Stimulated activated CD4-positive, alpha-beta T cell treated with anti-CD3 and anti-CD28 coated beads, Interleukin-12 subunit alpha, Interleukin-12 subunit beta, amount 100 ng/mL, for 24 hours (primary cell): ENCODE data around the gene LZIC.
A peak's percentile ranks its signal among the peaks of the same experiment; 100 is the strongest.
"Not testable (repeated sequence)": the region's sequence is repeated elsewhere in the genome, so short reads cannot be mapped to it uniquely, and the experiment has no call there.

Source experiments
- DNase-seq, 2 experiments: peaks; one replicate each; pipeline ENCODE4 v3.0.0-alpha.2; 2020; ENCODE audit warnings: low read depth in 2 of 2

The LZIC gene

GRCh38 chr1:9942939-9943788 lies at the start of gene LZIC, which contains the start of gene NMNAT1:
Gene LZIC (minus strand): TSS chr1:9943391. CDS start chr1:9936619, 6,772 bp downstream.
Gene NMNAT1 (plus strand): TSS chr1:9943475. CDS start chr1:9972074, 28,599 bp downstream.
- peak; percentile 86 to 91 for DNase-seq

DNA sequence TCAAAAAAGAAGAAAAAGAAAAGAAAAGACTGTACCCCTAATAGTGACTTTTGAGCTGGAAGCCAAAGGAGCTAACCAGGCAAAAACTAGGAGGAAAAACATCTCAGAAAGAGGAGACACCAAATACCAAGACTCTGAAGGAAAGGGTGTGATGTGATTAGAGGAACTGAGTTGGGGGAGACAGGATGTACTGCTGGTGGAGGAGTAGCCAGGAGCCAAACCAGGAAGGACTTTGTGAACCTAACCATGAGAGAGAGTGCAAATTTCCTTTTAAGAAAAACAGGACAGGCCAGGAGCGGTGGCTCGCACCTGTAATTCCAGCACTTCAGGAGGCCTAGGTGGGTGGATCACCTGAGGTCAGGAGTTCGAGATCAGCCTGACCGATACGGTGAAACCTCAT lies 49.7 kb upstream of the LZIC start:
- no peak for DNase-seq

DNA sequence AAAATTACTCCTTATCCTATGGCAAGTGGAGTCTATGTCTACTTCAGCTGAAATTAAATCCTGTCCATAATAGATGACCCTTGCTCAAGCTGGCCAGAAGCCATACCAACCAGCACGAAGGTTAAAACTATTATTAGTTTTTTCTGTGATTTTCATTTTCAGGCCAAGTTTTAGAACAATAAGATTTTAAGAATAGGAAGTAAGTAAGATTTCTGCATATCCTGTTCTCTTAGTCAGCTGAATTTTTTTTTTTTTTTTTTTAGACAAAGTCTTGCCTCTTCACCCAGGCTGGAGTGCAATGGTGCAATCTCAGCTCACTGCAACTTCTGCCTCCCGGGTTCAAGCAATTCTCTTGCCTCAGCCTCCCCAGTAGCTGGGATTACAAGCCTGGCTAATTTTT lies 47.8 kb upstream of the LZIC start:
- no peak for DNase-seq

GRCh38 chr1:9989773-9990172 lies 46.6 kb upstream of the LZIC start:
- no peak for DNase-seq

GRCh38 chr1:9985001-9985400 lies 41.8 kb upstream of the LZIC start:
- DNase-seq = no peak

DNA sequence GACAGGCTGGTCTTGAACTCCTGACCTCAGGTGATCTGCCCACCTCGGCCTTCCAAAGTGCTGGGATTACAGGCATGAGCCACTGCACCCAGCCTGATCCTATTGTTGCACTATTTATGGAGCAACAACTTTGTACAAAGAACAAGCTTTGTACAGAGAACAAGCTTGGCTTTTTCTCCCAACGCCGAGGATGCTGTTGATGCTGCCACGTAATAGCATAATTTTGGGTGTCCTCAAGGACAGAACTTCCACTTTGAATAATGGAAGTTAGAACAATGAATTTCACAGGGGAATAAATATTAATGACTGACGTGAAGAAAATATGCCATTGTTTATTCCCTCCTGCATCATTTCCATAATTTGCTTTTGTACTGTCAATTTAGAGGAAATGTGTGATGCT lies 41.1 kb upstream of the LZIC start:
- no peak for DNase-seq

DNA sequence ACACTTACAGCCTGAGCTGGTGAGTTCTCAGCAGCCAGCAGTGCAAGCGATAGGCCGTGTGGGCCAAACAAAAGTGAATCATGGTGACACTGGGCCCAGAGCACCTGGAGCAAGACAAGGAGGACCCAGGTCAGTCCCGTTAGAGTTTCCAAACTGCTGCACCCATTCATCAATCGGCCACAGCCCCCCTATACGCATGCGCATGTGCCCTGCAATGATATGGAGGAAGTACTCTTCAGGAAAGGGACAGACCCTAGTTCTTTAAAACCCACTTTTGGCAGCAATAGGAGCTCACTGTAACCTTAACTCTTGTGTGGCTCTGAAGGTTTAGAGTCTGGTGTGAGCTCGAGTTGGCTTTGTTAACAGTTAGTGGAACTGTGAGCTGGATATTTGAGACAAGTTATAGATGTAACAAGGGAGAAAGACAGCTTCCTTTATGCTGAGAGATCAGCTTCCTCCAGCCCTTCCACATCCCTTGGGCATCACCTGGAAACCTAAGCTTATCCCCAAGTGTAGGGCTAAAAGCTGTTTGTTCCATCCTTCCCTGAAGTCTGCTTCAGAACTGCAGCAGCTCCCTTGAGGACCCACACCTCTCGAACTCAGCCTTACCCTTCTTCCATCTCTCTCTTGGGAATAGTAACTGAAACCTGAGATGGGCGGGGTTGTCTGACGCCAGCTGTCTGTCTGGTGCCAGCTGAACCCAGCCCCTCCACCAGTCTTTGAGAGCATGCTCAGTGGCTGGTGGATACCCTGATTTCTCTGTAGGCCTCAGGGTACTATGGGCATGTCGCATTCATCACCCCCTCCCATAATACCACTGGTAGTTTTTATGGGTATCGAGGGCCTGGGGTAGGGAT lies 17.7 kb upstream of the LZIC start:
- DNase-seq = no peak

DNA sequence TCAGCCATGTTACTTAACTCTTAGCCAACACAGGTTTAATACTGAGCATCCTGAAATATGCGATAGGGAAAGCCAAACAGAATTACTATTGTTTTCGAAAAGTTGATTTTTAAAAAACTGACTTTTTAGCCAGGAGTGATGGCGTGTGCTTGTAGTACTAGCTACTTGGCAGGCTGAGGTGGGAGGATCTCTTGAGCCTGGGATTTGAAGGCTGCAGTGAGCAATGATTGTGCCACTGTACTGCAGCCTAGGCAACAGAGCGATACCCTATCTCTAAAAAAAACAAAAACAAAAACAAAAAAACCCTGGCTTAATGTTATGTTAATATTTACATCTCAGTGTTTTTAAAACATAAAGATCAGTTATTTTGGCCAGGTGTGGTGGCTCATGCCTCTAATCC lies 16.8 kb upstream of the LZIC start:
- no peak for DNase-seq

GRCh38 chr1:9957726-9958125 lies 14.5 kb upstream of the LZIC start:
- DNase-seq = no peak

DNA sequence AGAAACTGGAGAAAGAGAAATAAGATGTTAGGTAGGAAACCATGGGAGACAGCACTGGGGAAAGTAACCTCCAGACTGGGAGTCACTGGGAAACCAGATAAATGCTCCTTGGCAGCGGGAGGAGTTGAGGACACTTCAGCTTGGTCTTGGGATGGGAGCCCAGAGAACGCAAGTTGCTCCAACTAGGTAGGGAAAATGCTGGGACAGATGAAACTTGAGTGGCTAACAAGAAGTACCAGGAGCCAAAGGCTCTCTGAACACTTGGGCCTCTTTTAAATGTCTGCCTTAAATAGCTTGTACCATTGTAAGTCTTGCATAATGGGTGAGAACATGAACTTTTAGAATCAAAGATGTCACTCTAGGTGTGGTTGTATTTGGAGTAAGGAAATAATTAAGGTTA lies 3.1 kb upstream of the LZIC start:
- DNase-seq = no peak

- DNase-seq = no peak
Observed at GRCh38 chr1:9942399-9942938, 722 bp downstream of the LZIC start.

DNA sequence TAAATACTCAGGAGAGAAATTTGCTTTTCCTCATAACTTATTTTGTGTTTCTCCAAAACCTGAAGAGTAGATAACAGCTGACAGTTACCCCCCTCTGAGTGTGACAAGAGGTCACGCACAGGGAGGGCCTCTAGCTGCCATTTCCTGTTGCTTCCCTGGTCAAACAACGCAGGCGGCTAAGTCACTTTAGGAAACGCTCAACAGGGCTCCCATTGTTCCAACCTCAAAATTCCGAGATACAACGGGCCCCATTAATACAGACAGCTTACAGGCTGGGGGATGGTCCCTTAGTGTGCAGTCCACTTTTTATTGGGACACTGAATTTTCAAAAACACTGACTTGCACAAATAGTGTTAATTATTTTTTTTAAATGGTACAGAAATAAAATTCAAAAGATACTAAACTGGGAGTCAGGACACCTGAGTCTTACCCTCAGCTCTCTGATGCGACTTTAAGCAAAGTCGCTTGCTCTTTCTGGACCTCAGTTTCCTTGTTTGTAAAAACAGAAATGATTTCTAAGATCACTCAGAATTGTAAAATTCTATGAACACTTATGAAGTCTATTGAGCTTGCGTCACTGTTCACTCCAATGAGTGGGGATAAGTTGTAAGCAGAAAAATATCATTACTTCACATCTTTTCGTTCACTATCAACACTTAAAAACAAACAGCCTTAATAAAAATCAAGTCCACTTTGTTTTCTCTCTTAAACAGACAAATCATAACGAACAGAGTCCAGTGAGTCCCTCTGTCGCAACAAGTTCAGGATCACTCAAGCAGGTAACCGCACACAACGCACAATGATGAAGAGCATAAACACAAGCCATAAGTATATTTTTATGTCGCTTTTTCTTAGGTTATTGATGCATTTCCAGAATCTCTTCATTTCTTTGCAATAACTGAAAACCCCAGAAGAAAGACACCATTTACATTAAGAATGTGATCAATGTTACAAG lies 13.5 kb downstream of the LZIC start:
- DNase-seq = no peak

DNA sequence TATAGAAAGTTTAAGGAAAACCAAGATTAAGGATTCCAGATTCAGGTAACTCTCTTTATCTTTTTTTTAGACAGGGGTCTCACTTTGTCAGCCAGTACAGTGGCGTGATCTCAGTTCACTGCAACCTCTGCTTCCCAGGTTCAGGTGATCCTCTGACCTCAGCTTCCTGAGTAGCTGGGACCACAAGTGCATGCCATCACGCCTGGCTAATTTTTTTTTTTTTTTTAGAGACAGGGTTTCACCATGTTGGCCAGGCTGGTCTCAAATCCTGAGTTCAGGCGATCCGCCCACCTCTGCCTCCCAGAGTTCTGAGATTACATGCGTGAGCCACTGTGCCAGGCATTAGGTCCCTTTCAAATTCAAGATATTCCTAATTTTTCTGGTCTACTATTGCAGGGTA lies 15.9 kb downstream of the LZIC start:
- DNase-seq = no peak

DNA sequence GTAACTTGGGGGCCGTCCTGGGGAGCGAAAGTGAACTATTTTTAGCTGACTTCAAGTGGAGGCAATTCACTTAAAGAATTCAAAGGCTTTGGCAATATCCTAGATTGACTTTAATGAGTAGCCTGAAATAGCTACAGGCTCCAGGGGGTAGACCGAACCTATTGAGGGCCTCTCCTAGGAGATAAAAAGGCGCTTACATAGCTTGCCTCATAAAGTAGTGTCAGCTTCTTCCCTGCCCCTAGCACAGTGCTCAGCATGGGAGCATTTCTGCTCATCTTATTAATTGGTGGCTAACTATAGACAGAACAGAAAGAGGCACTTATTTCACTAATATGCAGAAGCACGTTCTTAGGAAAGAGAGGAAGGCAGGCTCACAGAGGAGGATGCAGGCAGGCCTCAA lies 20.8 kb downstream of the LZIC start:
- DNase-seq = no peak

- DNase-seq = no peak
Observed at GRCh38 chr1:9920606-9921005, 22.6 kb downstream of the LZIC start.

- DNase-seq = no peak
Observed at GRCh38 chr1:9917901-9918300, 25.3 kb downstream of the LZIC start.

DNA sequence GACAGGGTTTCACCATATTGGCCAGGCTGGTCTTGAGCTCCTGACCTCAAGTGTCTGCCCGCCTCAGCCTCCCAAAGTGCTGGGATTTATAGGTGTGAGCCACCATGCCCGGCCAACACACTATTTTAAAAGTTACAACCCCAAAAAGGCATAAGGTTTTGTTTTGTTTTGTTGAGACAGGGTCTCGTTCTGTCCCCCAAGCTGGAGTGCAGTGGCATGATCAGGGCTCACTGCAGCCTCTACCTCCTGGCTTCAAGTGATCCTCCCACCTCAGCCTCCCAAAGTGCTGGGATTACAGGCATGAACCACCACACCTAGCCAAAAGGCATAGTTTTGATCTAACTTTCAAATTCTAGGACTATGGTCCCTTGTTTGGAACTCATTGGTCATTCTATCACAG lies 25.7 kb downstream of the LZIC start:
- DNase-seq = not testable (repeated sequence)

DNA sequence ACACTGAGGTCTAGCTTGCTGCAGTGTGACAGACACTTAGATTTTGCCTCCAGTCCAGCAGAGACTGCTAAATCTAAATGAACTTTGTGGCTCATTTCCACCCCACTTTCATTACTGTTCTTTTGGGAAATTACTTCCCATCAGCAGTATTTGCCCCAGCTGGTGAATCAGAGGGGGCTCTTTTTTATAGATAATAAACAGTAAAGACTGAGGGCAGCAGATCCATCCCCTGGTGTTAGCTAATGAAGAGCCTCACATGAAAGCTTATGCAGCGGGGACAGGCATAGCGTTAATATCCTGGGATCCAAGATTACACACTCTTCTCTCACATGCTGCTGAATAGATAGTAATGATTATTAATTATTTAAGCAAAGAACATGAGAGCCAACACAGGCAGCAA lies 26.7 kb downstream of the LZIC start:
- DNase-seq = no peak

GRCh38 chr1:9914610-9914937 lies 28.6 kb downstream of the LZIC start:
- DNase-seq = no peak

GRCh38 chr1:9912264-9912936 lies 30.8 kb downstream of the LZIC start:
- no peak for DNase-seq
